A673 (cell line): Measurements from ENCODE around the gene GABRR2. TPM values are rescaled to one million over a fixed set of nuclear protein-coding genes. Genes with fewer than 3 reads are reported as not detected.

Source experiments
- BruUV-seq: library from RNA; stranded (reverse); fragments of 400-500 nt; replicated peaks from 2 replicates; lab custom pipeline; 2021; lab: Mats Ljungman, UMichigan
- CTCF ChIA-PET: fragments of 300-600 bp; sonication (Branson Sonifier 250); formaldehyde crosslinking; loops from one replicate; lab custom pipeline; 2022; ENCODE audit warnings: antibody characterized with exemption; lab: Charles Lee
- POLR2A ChIA-PET: fragments of 300-600 bp; sonication (Branson Sonifier 250); formaldehyde crosslinking; loops from one replicate; lab custom pipeline; 2022; ENCODE audit warnings: antibody characterized with exemption; ENCODE audit not compliant: low non-redundant PET; lab: Charles Lee
- DNase-seq: peaks from one replicate; pipeline ENCODE4 v3.0.0-alpha.2; 2015; ENCODE audit warnings: low spot score
- H3K27ac ChIP-seq: fragments of 200-600 bp; sonication (generic); 2 replicates; pipeline ENCODE4 v1.5.1; 2016; ENCODE audit warnings: mixed run types, low read depth, mild to moderate bottlenecking, mixed read lengths, antibody characterized with exemption, low read length; ENCODE audit not compliant: poor library complexity, severe bottlenecking
- H3K27me3 ChIP-seq: fragments of 200-600 bp; sonication (generic); replicated peaks from 2 replicates; pipeline ENCODE4 v1.6.1; 2017; ENCODE audit warnings: mixed run types, low read depth, mild to moderate bottlenecking, mixed read lengths, antibody characterized with exemption, low read length; ENCODE audit not compliant: insufficient read depth, poor library complexity
- H3K36me3 ChIP-seq: fragments of 200-600 bp; sonication (generic); 2 replicates; pipeline ENCODE4 v1.6.1; 2016; ENCODE audit warnings: mixed run types, mild to moderate bottlenecking, mixed read lengths, antibody characterized with exemption, low read length; ENCODE audit not compliant: insufficient read depth, poor library complexity, severe bottlenecking
- H3K4me1 ChIP-seq: fragments of 200-600 bp; sonication (generic); 2 replicates; pipeline ENCODE4 v1.6.1; 2017; ENCODE audit warnings: mixed run types, mild to moderate bottlenecking, mixed read lengths, antibody characterized with exemption, low read length; ENCODE audit not compliant: insufficient read depth, poor library complexity, severe bottlenecking
- H3K4me3 ChIP-seq: fragments of 200-600 bp; sonication (generic); 2 replicates; pipeline ENCODE4 v1.5.1; 2016; ENCODE audit warnings: low read depth, mixed run types, mild to moderate bottlenecking, mixed read lengths, low read length; ENCODE audit not compliant: poor library complexity, severe bottlenecking
- H3K9me3 ChIP-seq: fragments of 200-600 bp; sonication (generic); 2 replicates; pipeline ENCODE4 v1.6.1; 2016; ENCODE audit warnings: mixed run types, low read depth, mild to moderate bottlenecking, mixed read lengths, antibody characterized with exemption, low read length; ENCODE audit not compliant: poor library complexity, severe bottlenecking
- CTCF ChIP-seq: fragments of 300-800, 200-600 bp; sonication (generic); conservative IDR thresholded peaks from 2 replicates; pipeline ENCODE4 v1.5.1; 2017; ENCODE audit warnings: low read depth, mild to moderate bottlenecking, antibody characterized with exemption, low read length, moderate library complexity, mixed read lengths
- EZH2 ChIP-seq: fragments of 200-600 bp; sonication (generic); IDR thresholded peaks from 2 replicates; pipeline ENCODE4 v1.6.1; 2017; ENCODE audit warnings: borderline replicate concordance, low read depth, mild to moderate bottlenecking, mixed read lengths, antibody characterized with exemption, low read length; ENCODE audit not compliant: poor library complexity, severe bottlenecking
- intact Hi-C: fragments of 100-400 bp; cut with micrococcal nuclease; formaldehyde crosslinking; loops from one replicate; pipeline ENCODE4 v1.10.0; 2022; ENCODE audit not compliant: unreplicated experiment
- total RNA-seq: library from RNA; stranded (reverse); gene quantifications from 2 replicates; pipeline ENCODE4 v1.2.3, GENCODE V29; 2021

GABRR2 gene
- total RNA-seq, 1 experiment from 2014 or later = 0.67 TPM

DNA sequence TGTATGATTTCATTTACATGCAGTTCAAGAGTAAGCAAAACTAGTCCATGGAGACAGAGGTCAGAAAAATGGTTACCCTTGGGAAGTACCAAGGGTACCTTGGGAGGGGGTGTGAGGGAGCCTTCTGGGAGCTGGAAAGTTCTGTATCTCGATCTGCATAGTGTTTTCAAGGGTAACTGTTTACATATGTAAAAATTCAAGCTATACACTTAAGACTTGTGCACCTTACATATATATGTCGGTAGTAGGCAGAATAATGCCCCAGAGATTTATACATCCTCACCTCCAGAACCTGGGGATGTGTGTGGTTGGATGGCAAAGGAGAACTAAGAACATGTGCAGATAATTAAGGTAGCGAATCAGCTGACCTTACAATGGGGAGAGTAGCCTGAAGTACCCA is 31.0 kb downstream of the GABRR2 start:
- no peak overlapping the region for H3K27ac ChIP-seq
- POLR2A ChIA-PET = no interaction called here
- no peaks in the 10 kb centered on the region for H3K36me3 ChIP-seq
- H3K27me3 ChIP-seq = no peaks in the 10 kb centered on the region
- TF ChIP-seq EZH2 (no peak), CTCF (no peak)
- DNase-seq = no peak
- BruUV-seq = no TSS peak
- CTCF ChIA-PET = no interaction called here
- H3K4me1 ChIP-seq = no peaks in the 10 kb centered on the region
- intact Hi-C loops = no loop called here
- no peaks in the 10 kb centered on the region for H3K9me3 ChIP-seq
- H3K4me3 ChIP-seq = no peak overlapping the region

- Histone ChIP-seq H3K9me3 (no peaks in the 10 kb centered on the region), H3K27ac (no peak overlapping the region), H3K36me3 (no peaks in the 10 kb centered on the region), H3K4me3 (no peak overlapping the region), H3K4me1 (no peaks in the 10 kb centered on the region), H3K27me3 (no peaks in the 10 kb centered on the region)
- intact Hi-C loops = no loop called here
- no peak for DNase-seq
- no TSS peak for BruUV-seq
- TF ChIP-seq EZH2 = no peak
- no peak for TF ChIP-seq CTCF
- ChIA-PET CTCF (no interaction called here), POLR2A (no interaction called here)
Measured at GRCh38 chr6:89282749-89283148, 32.4 kb downstream of the GABRR2 start.

GRCh38 chr6:89281779-89282246 is 33.3 kb downstream of the GABRR2 start:
- no peaks in the 10 kb centered on the region for H3K9me3 ChIP-seq
- ChIA-PET CTCF (interaction anchor here (0.5 to 0.6 kb wide), 3 partner anchors 23 to 255 kb away, joined by 3 to 5 read pairs (median 3); no protein-coding TSS in a partner anchor), POLR2A (no interaction called here)
- intact Hi-C loops = no loop called here
- TF ChIP-seq EZH2 (no peak), CTCF (peak; percentile 79)
- no peaks in the 10 kb centered on the region for H3K4me1 ChIP-seq
- no peaks in the 10 kb centered on the region for H3K27me3 ChIP-seq
- no TSS peak for BruUV-seq
- H3K4me3 ChIP-seq = no peak overlapping the region
- H3K36me3 ChIP-seq = no peaks in the 10 kb centered on the region
- H3K27ac ChIP-seq = no peak overlapping the region
- DNase-seq = peak; percentile 75
